B cell (primary cell): ENCODE results near the gene FAM229A.

ENCODE experiments used
- CTCF ChIP-seq: fragments of 200-600 bp; IDR thresholded peaks from one replicate; pipeline ENCODE4 v1.8.0; 2022; ENCODE audit warnings: antibody characterized with exemption, mild to moderate bottlenecking
- EZH2 ChIP-seq: IDR thresholded peaks from 2 replicates; pipeline ENCODE4 v1.6.1; 2012; ENCODE audit warnings: borderline replicate concordance, low read depth, mild to moderate bottlenecking, moderate library complexity, low read length; ENCODE audit not compliant: insufficient read depth, poor library complexity, severe bottlenecking

- TF ChIP-seq CTCF: no peak
- no peak for TF ChIP-seq EZH2
Observed at GRCh38 chr1:32367912-32368635, 5.8 kb upstream of the FAM229A start.
